Endometrium (tissue), 2 donors: ENCODE results near the gene RRAS2.
"Not testable (repeated sequence)": the region's sequence is repeated elsewhere in the genome, so short reads cannot be mapped to it uniquely, and the experiment has no call there.

Source experiments
- FAIRE-seq: peaks from 2 replicates; lab custom pipeline; 2012; peaks lifted over from hg19 to GRCh38; lab: Jason Lieb, UNC
- donor health status: control.
- donor health status: control.

Gene RRAS2

GRCh38 chr11:14306481-14306880 is 52.5 kb downstream of the RRAS2 start:
- no peak for FAIRE-seq

- no peak for FAIRE-seq
These were observed 53.3 kb downstream of the RRAS2 start for GRCh38 chr11:14305649-14306048.

GRCh38 chr11:14304601-14305000 is 54.4 kb downstream of the RRAS2 start:
- no peak for FAIRE-seq

- FAIRE-seq: peak; percentile 18
These were observed 58.2 kb downstream of the RRAS2 start for GRCh38 chr11:14300661-14301304.

GRCh38 chr11:14299921-14300320 is 59.1 kb downstream of the RRAS2 start:
- no peak for FAIRE-seq

GRCh38 chr11:14290422-14290821 is 68.6 kb downstream of the RRAS2 start:
- FAIRE-seq: no peak

- no peak for FAIRE-seq
These were observed 70.6 kb downstream of the RRAS2 start for GRCh38 chr11:14288189-14288935.

GRCh38 chr11:14278869-14279268 is 80.1 kb downstream of the RRAS2 start:
- not testable (repeated sequence) for FAIRE-seq

- FAIRE-seq: no peak
These were observed 83.9 kb downstream of the RRAS2 start for GRCh38 chr11:14275076-14275475.

GRCh38 chr11:14273895-14274294 is 85.1 kb downstream of the RRAS2 start:
- no peak for FAIRE-seq

GRCh38 chr11:14270690-14271542 is 88.1 kb downstream of the RRAS2 start:
- FAIRE-seq: no peak

- FAIRE-seq: no peak
These were observed 89.0 kb downstream of the RRAS2 start for GRCh38 chr11:14269692-14270573.

- no peak for FAIRE-seq
These were observed 90.9 kb downstream of the RRAS2 start for GRCh38 chr11:14267861-14268635.

- FAIRE-seq: no peak
These were observed 92.4 kb downstream of the RRAS2 start for GRCh38 chr11:14266622-14267021.

GRCh38 chr11:14264966-14265365 is 94.0 kb downstream of the RRAS2 start:
- no peak for FAIRE-seq

- FAIRE-seq: no peak
These were observed 96.6 kb downstream of the RRAS2 start for GRCh38 chr11:14262271-14262846.

- FAIRE-seq: no peak
These were observed 97.9 kb downstream of the RRAS2 start for GRCh38 chr11:14261066-14261465.

GRCh38 chr11:14259878-14260277 is 99.1 kb downstream of the RRAS2 start:
- FAIRE-seq: no peak

- FAIRE-seq: no peak
These were observed 99.7 kb downstream of the RRAS2 start for GRCh38 chr11:14259186-14259784.

GRCh38 chr11:14258221-14258935 is 100.6 kb downstream of the RRAS2 start:
- no peak for FAIRE-seq
